Esophagus muscularis mucosa (tissue), 2 donors: ENCODE data around the gene GRK1.

Experiments
- EP300 ChIP-seq: sonication (generic); formaldehyde crosslinking; IDR thresholded peaks from one replicate; pipeline ENCODE4 v1.6.1; 2017; ENCODE audit warnings: antibody characterized with exemption
- POLR2A ChIP-seq: fragments of 450-650 bp; IDR thresholded peaks from one replicate; pipeline ENCODE4 v1.6.1; 2017; ENCODE audit warnings: antibody characterized with exemption, moderate library complexity, mild to moderate bottlenecking, low read depth

GRCh38 chr13:113667771-113668490, 912 bp downstream of the GRK1 start:
- TF ChIP-seq EP300, result no peak
- TF ChIP-seq POLR2A, result no peak
